ENCODE measurements around the gene CLRN2. TPM values are rescaled to one million over a fixed set of nuclear protein-coding genes. Genes with fewer than 3 reads are reported as not detected.

CLRN2 gene
- total and polyA plus RNA-seq, 10 of the 15 experiments (the other 5 are each of a cell fraction or from before 2014, with no cell fraction given): not detected

DNA sequence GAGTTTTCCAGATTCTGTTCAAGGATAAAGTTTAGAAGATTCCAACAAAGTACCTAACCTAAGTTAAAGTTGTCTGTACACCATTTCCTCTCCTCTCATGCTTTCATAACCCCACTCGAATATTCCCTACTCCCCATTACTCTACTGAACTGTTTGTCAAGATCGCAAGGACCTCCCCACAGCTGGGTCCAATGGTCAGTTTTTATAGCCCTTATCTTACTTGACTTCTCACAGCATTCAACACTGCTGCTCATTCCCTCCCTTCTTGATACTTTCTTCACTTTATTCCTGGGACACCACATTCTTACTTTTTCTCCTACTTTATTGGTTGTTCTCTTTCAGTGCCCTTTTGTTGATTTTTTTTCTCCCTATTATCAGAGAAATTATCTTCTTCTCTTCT is 34.0 kb upstream of the CLRN2 start:
- H3K79me2 ChIP-seq (ENCODE audit: control insufficient read depth, insufficient read depth, low read length): no peaks in the 10 kb centered on the region
- DNase-seq (ENCODE audit: low read depth, low spot score): no peak
- no peak for FAIRE-seq
- ChIA-PET POLR2A (no interaction called here), RAD21 (ENCODE audit: unreplicated experiment) (no interaction called here), CTCF (no interaction called here), SMC1A (ENCODE audit: uncharacterized antibody, unreplicated experiment) (interaction anchor here (1.1 kb wide), 1 partner anchor 133 kb away, joined by 3 read pairs; no protein-coding TSS in a partner anchor)
- in situ Hi-C loops (cut with MboI) (no loop called here), intact Hi-C loops (cut with micrococcal nuclease; ENCODE audit: unreplicated experiment) (no loop called here)
- H3K4me3 ChIP-seq: no peak overlapping the region
- H4K20me1 ChIP-seq (ENCODE audit: control insufficient read depth, insufficient read depth): no peaks in the 10 kb centered on the region
- ATAC-seq: no peak
- no peaks in the 10 kb centered on the region for H3K27me3 ChIP-seq (replicated peaks in 1 of 2; ENCODE audit: control insufficient read depth in 2 of 2, insufficient read depth in 2 of 2, low read length in 1 of 2)
- BruUV-seq (replicated peaks): no TSS peak
- no peak overlapping the region for H3K27ac ChIP-seq (ENCODE audit: control insufficient read depth, insufficient read depth)
- no peaks in the 10 kb centered on the region; the same call in 2 of the 3 replicates for H3K9me3 ChIP-seq (replicated peaks; ENCODE audit: control insufficient read depth, insufficient read depth, low read length)
- TF ChIP-seq SMC3 (IDR thresholded peaks at IDR 0.05; ENCODE audit: borderline replicate concordance, low read length) (no peak), BMI1 (IDR thresholded peaks at IDR 0.05; ENCODE audit: borderline replicate concordance) (no peak), SREBF1 (IDR thresholded peaks at IDR 0.05; ENCODE audit: low read length) (no peak), ZSCAN29 (IDR thresholded peaks at IDR 0.05) (no peak), IKZF1 (conservative IDR thresholded peaks at IDR 0.05) (no peak)
- TF ChIP-seq, protein P1, sequence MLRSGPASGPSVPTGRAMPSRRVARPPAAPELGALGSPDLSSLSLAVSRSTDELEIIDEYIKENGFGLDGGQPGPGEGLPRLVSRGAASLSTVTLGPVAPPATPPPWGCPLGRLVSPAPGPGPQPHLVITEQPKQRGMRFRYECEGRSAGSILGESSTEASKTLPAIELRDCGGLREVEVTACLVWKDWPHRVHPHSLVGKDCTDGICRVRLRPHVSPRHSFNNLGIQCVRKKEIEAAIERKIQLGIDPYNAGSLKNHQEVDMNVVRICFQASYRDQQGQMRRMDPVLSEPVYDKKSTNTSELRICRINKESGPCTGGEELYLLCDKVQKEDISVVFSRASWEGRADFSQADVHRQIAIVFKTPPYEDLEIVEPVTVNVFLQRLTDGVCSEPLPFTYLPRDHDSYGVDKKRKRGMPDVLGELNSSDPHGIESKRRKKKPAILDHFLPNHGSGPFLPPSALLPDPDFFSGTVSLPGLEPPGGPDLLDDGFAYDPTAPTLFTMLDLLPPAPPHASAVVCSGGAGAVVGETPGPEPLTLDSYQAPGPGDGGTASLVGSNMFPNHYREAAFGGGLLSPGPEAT (IDR thresholded peaks at IDR 0.05; ENCODE audit: low read depth): no peak
- H2AFZ ChIP-seq (ENCODE audit: control insufficient read depth, low read depth, low read length): no peak overlapping the region
- H3K36me3 ChIP-seq (ENCODE audit: control insufficient read depth in 2 of 2, insufficient read depth in 2 of 2, low read length in 1 of 2): no peaks in the 10 kb centered on the region
- no peaks in the 10 kb centered on the region for H3K4me1 ChIP-seq (ENCODE audit: control insufficient read depth, insufficient read depth, low read length)
- 71% methylated on average over 2 of the region's 2 CpGs for WGBS (ENCODE audit: insufficient coverage, insufficient replicate concordance, low lambda C conversion rate, missing lambda C conversion rate)
- no peak overlapping the region for H3K4me2 ChIP-seq (ENCODE audit: control insufficient read depth, insufficient read depth)
- no peak overlapping the region for H3K9ac ChIP-seq (ENCODE audit: control insufficient read depth, insufficient read depth, low read length)

DNA sequence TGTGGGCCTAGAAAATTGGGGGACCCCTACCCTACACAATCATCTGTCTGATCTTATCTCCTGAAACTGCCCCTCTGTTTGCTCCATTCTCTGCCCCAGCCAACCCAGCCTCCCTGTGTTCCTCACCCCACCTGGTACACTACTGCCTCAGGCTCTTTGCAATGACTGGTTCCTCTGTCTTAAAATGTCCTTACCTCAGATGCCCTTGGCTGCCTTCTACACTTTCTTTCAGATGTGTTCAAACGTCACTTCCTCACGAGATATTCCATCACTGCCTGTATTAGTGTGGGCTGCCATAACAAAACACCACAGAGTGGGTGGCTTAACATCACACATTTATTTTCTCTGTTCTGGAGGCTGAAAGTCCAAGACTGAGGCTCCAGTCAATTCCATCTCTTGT is 32.2 kb upstream of the CLRN2 start:
- POLR2A ChIA-PET: no interaction called here
- intact Hi-C loops (cut with micrococcal nuclease; ENCODE audit: unreplicated experiment): no loop called here
- no peaks in the 10 kb centered on the region for H3K27me3 ChIP-seq (replicated peaks in 1 of 2; ENCODE audit: control insufficient read depth in 2 of 2, insufficient read depth in 2 of 2, low read length in 1 of 2)
- no peak overlapping the region for H3K4me2 ChIP-seq (ENCODE audit: control insufficient read depth, insufficient read depth)
- H4K20me1 ChIP-seq (ENCODE audit: control insufficient read depth, insufficient read depth): no peaks in the 10 kb centered on the region
- ATAC-seq: peak; percentile 45
- H3K9me3 ChIP-seq (replicated peaks; ENCODE audit: control insufficient read depth, insufficient read depth, low read length): no peaks in the 10 kb centered on the region; the same call in 2 of the 3 replicates
- no peak overlapping the region for H3K9ac ChIP-seq (ENCODE audit: control insufficient read depth, insufficient read depth, low read length)
- no peaks in the 10 kb centered on the region; a peak in 1 of 4 replicates for H3K36me3 ChIP-seq (ENCODE audit: control insufficient read depth in 2 of 2, insufficient read depth in 2 of 2, low read length in 1 of 2)
- H3K27ac ChIP-seq (ENCODE audit: control insufficient read depth, insufficient read depth): no peak overlapping the region
- no peaks in the 10 kb centered on the region for H3K79me2 ChIP-seq (ENCODE audit: control insufficient read depth, insufficient read depth, low read length)
- H3K4me3 ChIP-seq: no peak overlapping the region
- no peak overlapping the region for H2AFZ ChIP-seq (ENCODE audit: control insufficient read depth, low read depth, low read length)
- DNase-seq (ENCODE audit: low read depth, low spot score): no peak
- H3K4me1 ChIP-seq (ENCODE audit: control insufficient read depth, insufficient read depth, low read length): no peaks in the 10 kb centered on the region
- RAD21 ChIA-PET (ENCODE audit: unreplicated experiment): no interaction called here
- in situ Hi-C loops (cut with MboI): no loop called here
- CTCF ChIA-PET: interaction anchor here (1.3 kb wide), 1 partner anchor 10 kb away, joined by 3 read pairs; no protein-coding TSS in a partner anchor
- FAIRE-seq: no peak
- BruUV-seq (replicated peaks): no TSS peak
- SMC1A ChIA-PET (ENCODE audit: uncharacterized antibody, unreplicated experiment): no interaction called here
- 20% methylated on average over 2 of the region's 2 CpGs for WGBS (ENCODE audit: insufficient coverage, insufficient replicate concordance, low lambda C conversion rate, missing lambda C conversion rate)
- no peak for TF ChIP-seq ATF3 (IDR thresholded peaks at IDR 0.05; ENCODE audit: borderline replicate concordance, extremely low read depth, low read depth, low read length)
- no peak for TF ChIP-seq HDAC2 (IDR thresholded peaks at IDR 0.05)
- no peak for TF ChIP-seq MTA2 (IDR thresholded peaks at IDR 0.05; ENCODE audit: low read depth)
- no peak for TF ChIP-seq EZH2 (IDR thresholded peaks at IDR 0.05; ENCODE audit: borderline replicate concordance, control insufficient read depth, low read depth, low read length)
- no peak for TF ChIP-seq ZNF687 (IDR thresholded peaks at IDR 0.05)
- no peak for TF ChIP-seq CHD1 (IDR thresholded peaks at IDR 0.05; ENCODE audit: low read depth, low read length)

All from GM12878 (cell line).